H1 (cell line): ENCODE results near the gene IL1R1. TPM values are rescaled to one million over a fixed set of nuclear protein-coding genes. Genes with fewer than 3 reads are reported as not detected.

Source experiments
- CTCF ChIA-PET: fragments of 300-600 bp; sonication (Branson Sonifier 250); formaldehyde crosslinking; loops from one replicate; lab custom pipeline; 2021; ENCODE audit not compliant: partially characterized antibody; lab: Charles Lee
- POLR2A ChIA-PET: fragments of 300-600 bp; sonication (Branson Sonifier 250); formaldehyde crosslinking; loops from one replicate; lab custom pipeline; 2021; ENCODE audit warnings: inconsistent platforms; ENCODE audit not compliant: partially characterized antibody; lab: Charles Lee
- DNase-seq, 2 experiments: peaks; one replicate each; pipeline versions ENCODE4 v3.0.0 to v3.0.0-alpha.2; 2010 to 2022; ENCODE audit warnings: low spot score in 2 of 2, low read depth in 1 of 2, mixed read lengths in 1 of 2
- FAIRE-seq: peaks from 2 replicates; lab custom pipeline; 2011; peaks lifted over from hg19 to GRCh38; lab: Jason Lieb, UNC
- H2AFZ ChIP-seq: 2 replicates; pipeline ENCODE4 v1.8.1; 2012; ENCODE audit warnings: low read length, inconsistent platforms
- H2AK5ac ChIP-seq: 2 replicates; pipeline ENCODE4 v1.6.1; 2013; ENCODE audit warnings: low read depth, low read length
- H2BK120ac ChIP-seq: replicated peaks from 2 replicates; pipeline ENCODE3; 2013; ENCODE audit warnings: low read depth, low read length, inconsistent platforms
- H2BK12ac ChIP-seq: 2 replicates; pipeline ENCODE4 v1.6.1; 2013; ENCODE audit warnings: low read depth, low read length
- H2BK15ac ChIP-seq: 2 replicates; pipeline ENCODE4 v1.6.1; 2013; ENCODE audit warnings: low read length
- H2BK20ac ChIP-seq: 2 replicates; pipeline ENCODE4 v1.6.1; 2013; ENCODE audit warnings: low read length
- H2BK5ac ChIP-seq: 2 replicates; pipeline ENCODE4 v1.6.1; 2013; ENCODE audit warnings: low read depth, low read length
- H3K14ac ChIP-seq: 2 replicates; pipeline ENCODE4 v1.6.1; 2013; ENCODE audit warnings: inconsistent platforms; ENCODE audit not compliant: insufficient read length
- H3K18ac ChIP-seq: 2 replicates; pipeline ENCODE4 v1.6.1; 2013; ENCODE audit warnings: low read length; ENCODE audit errors: extremely low read depth
- H3K23ac ChIP-seq: 2 replicates; pipeline ENCODE4 v1.6.1; 2013; ENCODE audit warnings: inconsistent platforms; ENCODE audit not compliant: insufficient read length
- H3K23me2 ChIP-seq: 2 replicates; pipeline ENCODE4 v1.6.1; 2013; ENCODE audit warnings: low read depth, low read length
- H3K27ac ChIP-seq: 2 replicates; pipeline ENCODE4 v1.6.1; 2011; ENCODE audit warnings: low read depth, low read length, inconsistent platforms
- H3K27me3 ChIP-seq, 4 experiments: replicated peaks in 1 of 4; 1 replicate in 1 of 4; 2 replicates in 3 of 4; pipeline versions ENCODE4 v1.6.1 to v1.8.1; 2011 to 2013; ENCODE audit warnings: low read length in 3 of 4, mild to moderate bottlenecking in 3 of 4, inconsistent platforms in 2 of 4, mixed read lengths in 2 of 4, moderate library complexity in 1 of 4; ENCODE audit not compliant: control insufficient read depth in 3 of 4, insufficient read depth in 3 of 4; ENCODE audit errors: extremely low read depth in 1 of 4
- H3K36me3 ChIP-seq, 4 experiments: 2 replicates each; pipeline versions ENCODE4 v1.6.1 to v1.8.1; 2011 to 2013; ENCODE audit warnings: mild to moderate bottlenecking in 4 of 4, low read length in 3 of 4, moderate library complexity in 2 of 4, control low read depth in 1 of 4, inconsistent platforms in 1 of 4; ENCODE audit not compliant: insufficient read depth in 4 of 4, control insufficient read depth in 2 of 4
- H3K4ac ChIP-seq: replicated peaks from 2 replicates; pipeline ENCODE3; 2013; ENCODE audit warnings: low read length, low read depth, mixed read lengths, inconsistent platforms; ENCODE audit not compliant: insufficient read length
- H3K4me1 ChIP-seq, 4 experiments: replicated peaks in 1 of 4; 1 replicate in 1 of 4; 2 replicates in 3 of 4; pipeline versions ENCODE4 v1.6.1 to v1.8.1; 2011 to 2013; ENCODE audit warnings: low read length in 3 of 4, inconsistent platforms in 2 of 4, mixed read lengths in 1 of 4; ENCODE audit not compliant: insufficient read depth in 4 of 4, control insufficient read depth in 3 of 4
- H3K4me2 ChIP-seq, 2 experiments: 2 replicates each; pipeline versions ENCODE4 v1.6.1 to v1.8.1; 2011 to 2013; ENCODE audit warnings: low read depth in 2 of 2, low read length in 2 of 2, control low read depth in 1 of 2, inconsistent platforms in 1 of 2, mild to moderate bottlenecking in 1 of 2; ENCODE audit not compliant: insufficient read depth in 1 of 2
- H3K4me3 ChIP-seq, 4 experiments: fragments of 200-600, 300-600 bp in 1 of 4; sonication (generic), shearing (Covaris generic), sonication (Bioruptor Twin) in 1 of 4; 2 replicates each; pipeline versions ENCODE4 v1.5.1 to v1.8.1; 2011 to 2016; ENCODE audit warnings: low read length in 4 of 4, low read depth in 3 of 4, control low read depth in 2 of 4, inconsistent platforms in 2 of 4, mild to moderate bottlenecking in 2 of 4, mixed read lengths in 1 of 4, moderate library complexity in 1 of 4; ENCODE audit not compliant: insufficient read depth in 2 of 4; ENCODE audit errors: extremely low read depth in 1 of 4
- H3K56ac ChIP-seq: replicated peaks from 2 replicates; pipeline ENCODE3; 2013; ENCODE audit warnings: low read depth, mild to moderate bottlenecking, mixed read lengths, low read length, inconsistent platforms; ENCODE audit not compliant: insufficient read length
- H3K79me1 ChIP-seq: 2 replicates; pipeline ENCODE4 v1.6.1; 2013; ENCODE audit warnings: low read depth, low read length, control low read depth
- H3K79me2 ChIP-seq, 2 experiments: 2 replicates each; pipeline versions ENCODE4 v1.6.1 to v1.8.1; 2012 to 2013; ENCODE audit warnings: low read length in 2 of 2, mild to moderate bottlenecking in 2 of 2, inconsistent platforms in 1 of 2; ENCODE audit not compliant: insufficient read depth in 2 of 2, control insufficient read depth in 1 of 2
- H3K9ac ChIP-seq, 4 experiments: replicated peaks in 1 of 4; 1 replicate in 1 of 4; 2 replicates in 3 of 4; pipeline versions ENCODE4 v1.6.1 to v1.8.1; 2011 to 2013; ENCODE audit warnings: low read depth in 3 of 4, low read length in 3 of 4, control low read depth in 2 of 4, mild to moderate bottlenecking in 2 of 4, moderate library complexity in 2 of 4, inconsistent platforms in 1 of 4; ENCODE audit errors: extremely low read depth in 1 of 4
- H3K9me3 ChIP-seq, 2 experiments: 2 replicates each; pipeline versions ENCODE4 v1.6.1 to v1.8.1; 2012 to 2013; ENCODE audit warnings: mild to moderate bottlenecking in 2 of 2, moderate library complexity in 2 of 2, control low read depth in 1 of 2, inconsistent platforms in 1 of 2, low read depth in 1 of 2, low read length in 1 of 2, mixed read lengths in 1 of 2; ENCODE audit not compliant: insufficient read depth in 2 of 2
- H4K20me1 ChIP-seq, 2 experiments: replicated peaks in 1 of 2; 2 replicates each; pipeline versions ENCODE3 to v1.8.1; 2011 to 2013; ENCODE audit warnings: inconsistent platforms in 2 of 2, low read length in 2 of 2, mild to moderate bottlenecking in 1 of 2; ENCODE audit not compliant: insufficient read depth in 2 of 2, control insufficient read depth in 1 of 2
- H4K5ac ChIP-seq: 2 replicates; pipeline ENCODE4 v1.6.1; 2013; ENCODE audit warnings: low read length, low read depth, mixed read lengths, inconsistent platforms; ENCODE audit not compliant: insufficient read length
- H4K8ac ChIP-seq: 2 replicates; pipeline ENCODE4 v1.8.0; 2013; ENCODE audit warnings: mild to moderate bottlenecking, moderate library complexity, low read length, inconsistent platforms; ENCODE audit not compliant: insufficient read depth; ENCODE audit errors: extremely low read depth
- H4K91ac ChIP-seq: replicated peaks from 2 replicates; pipeline ENCODE3; 2013; ENCODE audit warnings: low read length, mixed read lengths, inconsistent platforms; ENCODE audit not compliant: insufficient read length
- CHD2 ChIP-seq: IDR thresholded peaks from 2 replicates; pipeline ENCODE4 v1.6.1; 2012; ENCODE audit warnings: low read length, improper control_type of control experiment
- whole genome bisulfite sequencing, 2 experiments: shearing (Covaris generic) in 1 of 2; methylation state at CpG; one replicate each; pipeline versions ENCODE4 v1.1.6 to v1.1.7; 2013 to 2015; ENCODE audit warnings: low lambda C conversion rate in 2 of 2, mixed read lengths in 2 of 2, inconsistent platforms in 1 of 2, low coverage in 1 of 2, missing lambda C conversion rate in 1 of 2; ENCODE audit not compliant: insufficient replicate concordance in 2 of 2, insufficient coverage in 1 of 2, insufficient read length in 1 of 2; ENCODE audit errors: extremely low coverage in 1 of 2, missing lambda C conversion rate in 1 of 2; 5-methylcytosine and 5-hydroxymethylcytosine counted together
- polyA plus RNA-seq, 7 experiments: library from polyadenylated mRNA; depleted of rRNA in 3 of 7; stranded (reverse) in 5 of 7; unstranded in 2 of 7; fragments of >200 nt in 5 of 7; fragments of 200-250 nt in 2 of 7; gene quantifications; 1 replicate in 5 of 7; 2 replicates in 1 of 7; 4 replicates in 1 of 7; pipeline versions ENCODE4 v1.2.1 to v1.2.3, GENCODE V29; 2011 to 2013; ENCODE audit warnings: missing spikeins in 2 of 7, mixed read lengths in 2 of 7
- total RNA-seq: library from RNA; stranded (reverse); fragmentation: NEBNext Ultra II Directional; extraction: Animal tissue kit (Norgen Biotek cat#: 25700); gene quantifications from 2 replicates; pipeline ENCODE4 v1.2.1, GENCODE V29; 2021

IL1R1 gene
- total and polyA plus RNA-seq, 2 of the 8 experiments (the other 6 are each of a cell fraction or from before 2014, with no cell fraction given) = 0.34 to 0.47 TPM

DNA sequence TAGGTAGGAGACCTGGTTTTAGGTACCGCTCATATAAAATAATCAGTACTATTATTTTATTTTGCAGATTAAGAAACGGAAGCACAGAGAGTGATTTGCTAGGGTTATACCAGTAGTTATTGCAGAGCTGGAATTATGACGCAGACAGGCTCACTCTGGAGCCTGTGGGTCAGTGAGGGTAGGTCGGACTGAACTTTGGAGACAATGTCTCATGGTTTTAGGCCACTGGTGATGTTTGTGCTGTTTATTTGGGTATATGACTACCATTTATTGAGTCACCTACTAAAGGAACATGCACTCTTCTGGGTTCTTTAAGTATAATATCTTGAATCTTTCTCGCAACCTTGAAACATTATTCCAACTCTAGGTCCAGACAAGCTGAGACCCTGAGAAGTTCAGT is 33.5 kb upstream of the IL1R1 start:
- no peaks in the 10 kb centered on the region for H3K36me3 ChIP-seq
- POLR2A ChIA-PET = interaction anchor here (1.2 kb wide), 1 partner anchor 17 kb away, joined by 3 read pairs; no protein-coding TSS in a partner anchor
- no peak overlapping the region for H3K4me3 ChIP-seq
- H2BK120ac ChIP-seq = no peak overlapping the region
- no peak overlapping the region for H3K27ac ChIP-seq
- H3K23me2 ChIP-seq = peaks cover 2% of the 10 kb centered on the region; the same call in 1 of the 2 replicates
- no peak overlapping the region for H3K23ac ChIP-seq
- no peak overlapping the region for H2AFZ ChIP-seq
- no peaks in the 10 kb centered on the region for H3K79me2 ChIP-seq
- no peak overlapping the region for H3K4me2 ChIP-seq
- H3K4me1 ChIP-seq = peaks cover 0 to 4% (median under 1%) of the 10 kb centered on the region in 4 experiments; a peak in 2 of 7 replicates
- H4K20me1 ChIP-seq = no peaks in the 10 kb centered on the region
- H2BK20ac ChIP-seq = no peak overlapping the region
- H4K5ac ChIP-seq = no peak overlapping the region
- H3K4ac ChIP-seq = no peak overlapping the region
- 0 out of 2 replicates have a peak overlapping the region, but pooled peaks have one; percentile 49 for H2BK15ac ChIP-seq
- no peak overlapping the region for H2BK5ac ChIP-seq
- H4K8ac ChIP-seq = no peak overlapping the region
- no peak overlapping the region for H3K18ac ChIP-seq
- WGBS, 2 experiments = 92% methylated on average over 5 of the region's 5 CpGs; no CpG with 5 or more reads in 1 of the 2 experiments
- no peak overlapping the region for H4K91ac ChIP-seq
- H3K79me1 ChIP-seq = no peaks in the 10 kb centered on the region
- H2BK12ac ChIP-seq = no peak overlapping the region
- no peak overlapping the region for H3K14ac ChIP-seq
- no peak overlapping the region for H2AK5ac ChIP-seq
- FAIRE-seq = no peak
- no peaks in the 10 kb centered on the region for H3K9me3 ChIP-seq
- H3K9ac ChIP-seq = no peak overlapping the region
- no peak overlapping the region for H3K56ac ChIP-seq
- CTCF ChIA-PET = interaction anchor here (0.6 to 1.9 kb wide), 5 partner anchors 17 to 132 kb away, joined by 3 to 6 read pairs (median 3); no protein-coding TSS in a partner anchor
- DNase-seq = no peak
- no peak for TF ChIP-seq CHD2
- no peaks in the 10 kb centered on the region for H3K27me3 ChIP-seq
